ENCODE data around the gene NRROS. TPM values are rescaled to one million over a fixed set of nuclear protein-coding genes. Genes with fewer than 3 reads are reported as not detected.

NRROS gene
- total and polyA plus RNA-seq, 2 experiments from 2014 or later, result 0.33 TPM; not detected in 1

DNA sequence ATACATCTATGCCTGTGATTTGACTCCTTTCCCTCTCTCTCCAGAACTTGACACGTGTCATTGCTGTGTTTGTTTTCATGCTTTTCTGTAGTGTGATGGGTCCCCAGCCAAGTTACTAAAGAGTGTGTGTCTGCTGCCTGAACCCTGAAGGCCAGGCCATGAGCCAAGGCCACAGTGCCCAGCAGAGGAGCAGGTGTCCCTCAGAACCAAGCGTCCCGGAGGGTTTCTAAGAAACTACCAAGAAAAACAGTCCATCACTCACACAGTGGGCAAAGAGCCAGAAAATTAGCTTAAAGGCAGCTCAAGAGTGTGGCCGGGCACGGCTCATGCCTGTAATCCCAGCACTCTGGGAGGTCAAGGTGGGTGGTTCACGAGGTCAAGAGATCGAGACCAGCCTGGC is 35.8 kb upstream of the NRROS start:
- no peaks in the 10 kb centered on the region for H3K79me2 ChIP-seq
- no peaks in the 10 kb centered on the region for H3K9me2 ChIP-seq (replicated peaks; ENCODE audit: insufficient read depth)
- no peak overlapping the region for H3K4me3 ChIP-seq
- WGBS (ENCODE audit: low lambda C conversion rate, missing lambda C conversion rate), result 80% methylated on average over 7 of the region's 7 CpGs
- H2AFZ ChIP-seq, result no peak overlapping the region
- H3K9me3 ChIP-seq (ENCODE audit: low read depth), result peaks cover 3% of the 10 kb centered on the region
- no peak for DNase-seq (ENCODE audit: low spot score)
- TF ChIP-seq EZH2phosphoT487 (IDR thresholded peaks at IDR 0.05; ENCODE audit: low read depth, severe bottlenecking, unreplicated experiment) (no peak), CTCF (IDR thresholded peaks at IDR 0.05; ENCODE audit: poor library complexity) (no peak), EZH2 (IDR thresholded peaks at IDR 0.05; ENCODE audit: borderline replicate concordance) (no peak)
- no peaks in the 10 kb centered on the region for H3K4me1 ChIP-seq (ENCODE audit: insufficient read depth)
- no peak overlapping the region for H3K27ac ChIP-seq
- no peak overlapping the region for H3K4me2 ChIP-seq
- H3K27me3 ChIP-seq, result no peaks in the 10 kb centered on the region
- H3K36me3 ChIP-seq (replicated peaks; ENCODE audit: insufficient read depth, low read depth), result no peaks in the 10 kb centered on the region
- H4K20me1 ChIP-seq (ENCODE audit: insufficient read depth, poor library complexity, severe bottlenecking), result no peaks in the 10 kb centered on the region

DNA sequence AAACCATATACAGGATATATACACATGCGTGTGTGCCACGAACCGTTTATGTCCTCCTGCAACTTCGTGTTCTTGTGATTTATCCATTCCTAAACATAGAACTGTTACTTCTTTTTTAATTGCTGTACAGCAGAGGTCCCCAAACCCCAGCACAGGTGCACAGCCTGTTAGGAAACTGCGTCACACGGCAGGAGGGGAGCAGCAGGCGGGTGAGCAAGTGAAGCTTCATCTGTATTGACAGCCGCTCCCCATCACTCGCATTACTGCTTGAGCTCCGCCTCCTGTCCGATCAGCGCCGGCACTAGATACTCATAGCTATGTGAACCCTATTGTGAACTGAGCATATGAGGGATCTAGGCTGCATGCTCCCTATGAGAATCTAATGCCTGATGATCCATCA is 34.9 kb upstream of the NRROS start:
- DNase-seq (ENCODE audit: low spot score), result no peak
- H3K27ac ChIP-seq, result no peak overlapping the region
- no peak overlapping the region for H3K4me2 ChIP-seq
- no peaks in the 10 kb centered on the region for H3K27me3 ChIP-seq
- no peaks in the 10 kb centered on the region for H3K79me2 ChIP-seq
- H3K4me1 ChIP-seq (ENCODE audit: insufficient read depth), result no peaks in the 10 kb centered on the region
- H4K20me1 ChIP-seq (ENCODE audit: insufficient read depth, poor library complexity, severe bottlenecking), result no peaks in the 10 kb centered on the region
- H3K9me3 ChIP-seq (ENCODE audit: low read depth), result peaks cover 3% of the 10 kb centered on the region
- H3K9me2 ChIP-seq (replicated peaks; ENCODE audit: insufficient read depth), result no peaks in the 10 kb centered on the region
- no peaks in the 10 kb centered on the region for H3K36me3 ChIP-seq (replicated peaks; ENCODE audit: insufficient read depth, low read depth)
- 85% methylated on average over 13 of the region's 13 CpGs for WGBS (ENCODE audit: low lambda C conversion rate, missing lambda C conversion rate)
- H2AFZ ChIP-seq, result no peak overlapping the region
- TF ChIP-seq EZH2phosphoT487 (IDR thresholded peaks at IDR 0.05; ENCODE audit: low read depth, severe bottlenecking, unreplicated experiment) (no peak), CTCF (IDR thresholded peaks at IDR 0.05; ENCODE audit: poor library complexity) (no peak), EZH2 (IDR thresholded peaks at IDR 0.05; ENCODE audit: borderline replicate concordance) (no peak)
- no peak overlapping the region for H3K4me3 ChIP-seq

- H3K27me3 ChIP-seq, result no peaks in the 10 kb centered on the region
- WGBS (ENCODE audit: low lambda C conversion rate, missing lambda C conversion rate), result 97% methylated on average over 2 of the region's 2 CpGs
Measured at GRCh38 chr3:196608693-196609092, 30.8 kb upstream of the NRROS start.

More at GRCh38 chr3:196608693-196609092, 30.8 kb upstream of the NRROS start:
- no peaks in the 10 kb centered on the region for H3K9me2 ChIP-seq (replicated peaks; ENCODE audit: insufficient read depth)
- no peak overlapping the region for H2AFZ ChIP-seq
- H3K4me2 ChIP-seq, result no peak overlapping the region
- DNase-seq (ENCODE audit: low spot score), result no peak
- TF ChIP-seq CTCF (IDR thresholded peaks at IDR 0.05; ENCODE audit: poor library complexity) (no peak), EZH2 (IDR thresholded peaks at IDR 0.05; ENCODE audit: borderline replicate concordance) (no peak)
- H3K36me3 ChIP-seq (replicated peaks; ENCODE audit: insufficient read depth, low read depth), result no peaks in the 10 kb centered on the region
- no peaks in the 10 kb centered on the region for H3K79me2 ChIP-seq
- H3K9me3 ChIP-seq (ENCODE audit: low read depth), result peaks cover 3% of the 10 kb centered on the region
- H3K27ac ChIP-seq, result no peak overlapping the region
- no peaks in the 10 kb centered on the region for H4K20me1 ChIP-seq (ENCODE audit: insufficient read depth, poor library complexity, severe bottlenecking)
- no peaks in the 10 kb centered on the region for H3K4me1 ChIP-seq (ENCODE audit: insufficient read depth)
- H3K4me3 ChIP-seq, result no peak overlapping the region

All from hepatocyte (in vitro differentiated cells).